HG03103 (cell line): ENCODE results near the gene RGS4.
"Not testable (repeated sequence)": the region's sequence is repeated elsewhere in the genome, so short reads cannot be mapped to it uniquely, and the experiment has no call there.

Experiments used
- ATAC-seq: cut with Tn5 transposase; IDR thresholded peaks from one replicate; pipeline ENCODE4 v1.9.1; 2021; ENCODE audit warnings: low read depth; ENCODE audit not compliant: unreplicated experiment

RGS4 gene

GRCh38 chr1:163066686-163067085 is 2.5 kb upstream of the RGS4 start:
- ATAC-seq: no peak

- no peak for ATAC-seq
Measured at GRCh38 chr1:163068716-163069115, 445 bp upstream of the RGS4 start.

- no peak for ATAC-seq
Measured at GRCh38 chr1:163069655-163070277, 605 bp downstream of the RGS4 start.

GRCh38 chr1:163071405-163072255 is 2.5 kb downstream of the RGS4 start:
- peak; percentile 54 for ATAC-seq

- ATAC-seq: no peak
Measured at GRCh38 chr1:163072658-163073057, 3.5 kb downstream of the RGS4 start.

- ATAC-seq: no peak
Measured at GRCh38 chr1:163074004-163074403, 4.8 kb downstream of the RGS4 start.

GRCh38 chr1:163074716-163075284 is 5.6 kb downstream of the RGS4 start:
- no peak for ATAC-seq

- no peak for ATAC-seq
Measured at GRCh38 chr1:163076044-163076443, 6.9 kb downstream of the RGS4 start.

- ATAC-seq: no peak
Measured at GRCh38 chr1:163076446-163076845, 7.3 kb downstream of the RGS4 start.

GRCh38 chr1:163076981-163077761 is 8.0 kb downstream of the RGS4 start:
- ATAC-seq: no peak

- no peak for ATAC-seq
Measured at GRCh38 chr1:163082971-163083370, 13.8 kb downstream of the RGS4 start.

- no peak for ATAC-seq
Measured at GRCh38 chr1:163083690-163084089, 14.5 kb downstream of the RGS4 start.

- ATAC-seq: no peak
Measured at GRCh38 chr1:163084330-163084729, 15.2 kb downstream of the RGS4 start.

- no peak for ATAC-seq
Measured at GRCh38 chr1:163085041-163085903, 16.1 kb downstream of the RGS4 start.

- ATAC-seq: no peak
Measured at GRCh38 chr1:163085904-163086268, 16.7 kb downstream of the RGS4 start.

GRCh38 chr1:163089117-163089516 is 20.0 kb downstream of the RGS4 start:
- not testable (repeated sequence) for ATAC-seq

- no peak for ATAC-seq
Measured at GRCh38 chr1:163090321-163090945, 21.3 kb downstream of the RGS4 start.

- no peak for ATAC-seq
Measured at GRCh38 chr1:163093169-163093568, 24.0 kb downstream of the RGS4 start.

GRCh38 chr1:163093579-163093978 is 24.4 kb downstream of the RGS4 start:
- ATAC-seq: no peak

GRCh38 chr1:163094182-163094581 is 25.0 kb downstream of the RGS4 start:
- ATAC-seq: no peak
